Measurements from ENCODE around the gene OSBPL10. TPM values are rescaled to one million over a fixed set of nuclear protein-coding genes. Genes with fewer than 3 reads are reported as not detected.

OSBPL10 gene
- total and polyA plus RNA-seq, 2 of the 8 experiments (the other 6 are each of a cell fraction or from before 2014, with no cell fraction given): 26.2 to 86.7 TPM

- Histone ChIP-seq H3K4ac (replicated peaks; ENCODE audit: insufficient read length, low read depth, low read length) (peak overlapping the region; percentile 97), H2BK120ac (replicated peaks; ENCODE audit: low read depth, low read length) (peak overlapping the region; percentile 98), H3K27me3 (replicated peaks in 1 of 4; ENCODE audit: control insufficient read depth in 3 of 4, extremely low read depth in 1 of 4, insufficient read depth in 3 of 4, low read length in 3 of 4) (no peaks in the 10 kb centered on the region), H3K4me2 (ENCODE audit: insufficient read depth in 1 of 2, low read depth in 2 of 2, low read length in 2 of 2) (no peak overlapping the region), H3K36me3 (ENCODE audit: control insufficient read depth in 2 of 4, insufficient read depth in 4 of 4, low read length in 3 of 4) (no peaks in the 10 kb centered on the region; a peak in 1 of 8 replicates), H2AFZ (ENCODE audit: low read length) (no peak overlapping the region), H4K5ac (ENCODE audit: insufficient read length, low read depth, low read length) (no peak overlapping the region), H3K14ac (ENCODE audit: insufficient read length) (no peak overlapping the region), H3K56ac (replicated peaks; ENCODE audit: insufficient read length, low read depth, low read length) (no peak overlapping the region), H3K9me3 (ENCODE audit: insufficient read depth in 2 of 2, low read depth in 1 of 2, low read length in 1 of 2) (no peaks in the 10 kb centered on the region), H2BK20ac (ENCODE audit: low read length) (0 out of 2 replicates have a peak overlapping the region, but pooled peaks have one; percentile 34), H4K20me1 (replicated peaks in 1 of 2; ENCODE audit: control insufficient read depth in 1 of 2, insufficient read depth in 2 of 2, low read length in 2 of 2) (no peaks in the 10 kb centered on the region), H3K4me1 (replicated peaks in 1 of 4; ENCODE audit: control insufficient read depth in 3 of 4, insufficient read depth in 4 of 4, low read length in 3 of 4) (peaks cover 2 to 29% (median 15%) of the 10 kb centered on the region in 4 experiments), H4K91ac (replicated peaks; ENCODE audit: insufficient read length, low read length) (peak overlapping the region; percentile 99), H3K9ac (replicated peaks in 1 of 4; ENCODE audit: extremely low read depth in 1 of 4, low read depth in 3 of 4, low read length in 3 of 4) (no peak overlapping the region), H3K23ac (ENCODE audit: insufficient read length) (no peak overlapping the region), H3K4me3 (ENCODE audit: extremely low read depth in 1 of 4, insufficient read depth in 2 of 4, low read depth in 3 of 4, low read length in 4 of 4) (no peak overlapping the region), H2BK15ac (ENCODE audit: low read length) (peak overlapping the region; percentile 74; the same call in 1 of the 2 replicates), H2BK12ac (ENCODE audit: low read depth, low read length) (peak overlapping the region; percentile 44; the same call in 1 of the 2 replicates), H3K23me2 (ENCODE audit: low read depth, low read length) (peaks cover 2% of the 10 kb centered on the region), H2AK5ac (ENCODE audit: low read depth, low read length) (peak overlapping the region; percentile 85), H2BK5ac (ENCODE audit: low read depth, low read length) (peak overlapping the region; percentile 67; the same call in 1 of the 2 replicates), H3K18ac (ENCODE audit: extremely low read depth, low read length) (no peak overlapping the region; the same call in 1 of the 2 replicates), H4K8ac (ENCODE audit: extremely low read depth, insufficient read depth, low read length) (no peak overlapping the region), H3K79me2 (ENCODE audit: control insufficient read depth in 1 of 2, insufficient read depth in 2 of 2, low read length in 2 of 2) (peaks cover 6 to 75% of the 10 kb centered on the region in 2 experiments), H3K79me1 (ENCODE audit: low read depth, low read length) (no peaks in the 10 kb centered on the region; the same call in 1 of the 2 replicates), H3K27ac (ENCODE audit: low read depth, low read length) (no peak overlapping the region)
- ChIA-PET CTCF (ENCODE audit: partially characterized antibody) (no interaction called here), POLR2A (ENCODE audit: partially characterized antibody) (no interaction called here)
- no peak for FAIRE-seq
- DNase-seq (ENCODE audit: low read depth in 1 of 2, low spot score in 2 of 2): peak in 1 of 2 experiments; percentile 1
- 73% methylated on average over 2 of the region's 2 CpGs; no CpG with 5 or more reads in 1 of the 2 experiments for WGBS, 2 experiments (ENCODE audit: extremely low coverage in 1 of 2, insufficient coverage in 1 of 2, insufficient read length in 1 of 2, insufficient replicate concordance in 2 of 2, low coverage in 1 of 2, low lambda C conversion rate in 2 of 2, missing lambda C conversion rate in 1 of 2)
- no peak for TF ChIP-seq CHD1 (IDR thresholded peaks at IDR 0.05; ENCODE audit: low read depth, low read length)
- TF ChIP-seq SIRT6 (IDR thresholded peaks at IDR 0.05; ENCODE audit: low read length): no peak
- TF ChIP-seq POLR2A (IDR thresholded peaks at IDR 0.05; ENCODE audit: control extremely low read depth in 1 of 2, low read depth in 2 of 2, low read length in 2 of 2): no peak
- no peak for TF ChIP-seq RNF2 (IDR thresholded peaks at IDR 0.05; ENCODE audit: borderline replicate concordance, low read depth, low read length, missing control alignments, poor library complexity, severe bottlenecking)
- no peak for TF ChIP-seq KDM5A (IDR thresholded peaks at IDR 0.05; ENCODE audit: low read length)
- TF ChIP-seq KDM4A (IDR thresholded peaks at IDR 0.05; ENCODE audit: low read depth, low read length, severe bottlenecking): no peak
- TF ChIP-seq BACH1 (IDR thresholded peaks at IDR 0.05; ENCODE audit: low read length): no peak
- TF ChIP-seq RFX5 (IDR thresholded peaks at IDR 0.05; ENCODE audit: borderline replicate concordance, low read depth, low read length): no peak
- no peak for TF ChIP-seq TAF1 (IDR thresholded peaks at IDR 0.05; ENCODE audit: low read depth, low read length)
- no peak for TF ChIP-seq BRCA1 (IDR thresholded peaks at IDR 0.05; ENCODE audit: low read depth, low read length)
Observed at GRCh38 chr3:31962801-31963205, 18.3 kb downstream of the OSBPL10 start.
